CD4-positive, alpha-beta T cell treated with Interleukin-15 for 1 hour (primary cell): ENCODE results near the gene CCR3.
A peak's percentile ranks its signal among the peaks of the same experiment; 100 is the strongest.

ENCODE experiments used
- DNase-seq: peaks from one replicate; pipeline ENCODE4 v3.0.0-alpha.2; 2020

CCR3 gene

DNA sequence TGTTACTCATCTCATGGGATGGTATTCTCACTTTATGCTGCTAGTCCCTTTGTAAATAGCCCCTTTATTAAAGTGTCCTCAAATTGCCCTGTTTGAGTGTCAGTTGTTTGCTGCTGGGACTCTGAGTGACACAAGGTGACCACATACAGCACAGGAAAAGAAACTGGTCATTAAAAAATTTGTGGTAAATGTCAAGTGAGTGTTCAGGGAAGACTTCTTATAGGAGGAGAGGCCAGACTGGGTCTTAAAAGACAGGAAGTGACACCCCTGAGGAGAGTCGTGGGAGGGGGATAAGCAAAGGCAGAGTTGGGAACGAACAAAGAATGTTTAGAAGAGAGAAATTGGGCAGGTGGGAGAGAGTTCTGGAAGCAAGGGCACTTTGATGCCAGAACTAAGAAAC is 35.2 kb downstream of the CCR3 start:
- no peak for DNase-seq

DNA sequence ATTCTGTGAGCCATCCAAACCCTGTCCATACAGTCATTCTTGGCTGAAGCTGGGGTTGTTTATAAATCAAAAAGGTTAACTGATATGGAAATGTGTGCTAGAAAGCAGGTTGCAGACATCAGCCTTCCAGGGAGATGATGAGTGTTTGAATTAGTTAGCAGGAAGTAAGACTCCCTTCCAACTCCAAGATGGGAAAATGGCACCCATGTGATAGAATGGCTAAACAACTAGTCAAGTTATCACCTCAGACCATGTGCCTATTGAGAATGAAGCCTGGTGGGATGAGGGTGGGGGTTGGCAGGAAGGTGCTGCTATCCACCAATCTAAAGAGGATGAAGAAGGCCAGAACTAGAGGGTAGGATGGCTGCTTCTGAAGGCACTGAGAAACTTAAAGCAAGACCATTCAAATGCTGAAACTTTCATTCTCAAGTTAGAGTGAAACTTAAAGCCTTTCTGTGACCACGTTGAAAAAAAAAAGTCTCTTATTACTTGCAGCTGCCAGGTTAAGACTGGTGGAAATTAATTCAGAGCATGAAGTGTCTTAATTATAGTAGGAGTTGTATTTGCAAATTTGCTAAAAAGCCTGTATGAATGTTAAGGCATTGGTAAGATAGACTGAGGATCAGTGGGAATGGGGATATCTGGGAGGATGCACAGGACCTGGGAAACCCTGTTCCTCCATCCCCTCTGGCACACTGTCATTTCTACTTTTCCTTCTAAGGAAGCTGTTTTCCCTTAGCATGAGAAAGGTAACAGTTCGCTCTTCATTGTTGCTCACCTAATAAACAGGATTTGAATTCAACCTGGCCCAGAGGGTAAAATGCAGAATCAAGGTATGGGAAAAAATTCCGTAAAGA is 36.8 kb downstream of the CCR3 start:
- no peak for DNase-seq

DNA sequence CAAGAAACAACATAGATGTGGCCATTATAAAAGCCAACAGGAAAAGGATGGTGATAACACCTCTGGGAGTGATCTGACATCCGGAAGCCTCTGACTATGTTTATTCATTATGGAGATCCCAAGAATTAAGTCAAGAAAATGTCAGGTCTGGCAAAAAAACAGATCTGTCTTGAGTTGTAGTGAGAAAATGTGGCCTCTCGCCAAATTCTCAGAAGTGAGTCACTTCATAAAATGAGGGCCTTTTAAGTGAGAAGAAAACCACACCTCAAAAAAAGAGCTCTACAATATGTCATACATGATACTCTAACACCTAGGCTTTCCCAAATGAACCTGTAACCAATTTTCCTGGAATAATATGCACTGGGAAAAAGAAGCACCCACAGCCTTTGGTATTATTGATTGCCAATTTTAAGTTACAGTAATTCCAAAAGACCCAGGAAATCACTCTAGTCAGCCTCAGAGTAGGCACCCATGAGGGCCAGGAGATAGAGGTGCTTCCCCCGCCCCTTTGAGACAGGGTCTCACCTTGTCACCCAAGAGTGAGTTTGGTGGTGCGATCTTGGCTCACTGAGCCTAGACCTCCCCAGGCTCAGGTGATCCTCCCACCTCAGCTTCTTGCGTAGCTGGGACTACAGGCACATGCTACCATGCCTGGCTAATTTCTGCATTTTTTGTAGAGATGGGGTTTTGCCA is 38.0 kb downstream of the CCR3 start:
- peak; percentile 33 for DNase-seq

DNA sequence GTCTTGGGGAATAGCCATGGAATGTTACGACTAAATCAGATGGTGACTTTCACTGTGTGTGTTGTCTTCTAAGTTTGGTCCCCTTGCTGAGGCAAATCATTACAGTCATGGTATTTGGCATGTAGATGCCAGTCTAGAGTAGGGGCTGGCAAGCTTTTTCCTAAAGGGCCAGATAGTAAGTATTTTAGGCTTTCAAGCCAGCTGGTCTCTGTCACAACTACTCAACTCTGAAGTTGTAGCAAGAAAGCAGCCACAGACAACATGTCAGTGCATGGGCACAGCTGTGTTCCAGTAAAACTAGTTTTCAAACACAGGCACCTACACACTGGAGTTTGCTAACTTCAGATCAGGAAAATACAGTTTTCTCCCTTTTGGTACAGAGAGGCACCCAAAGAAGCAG is 39.3 kb downstream of the CCR3 start:
- DNase-seq, result no peak

DNA sequence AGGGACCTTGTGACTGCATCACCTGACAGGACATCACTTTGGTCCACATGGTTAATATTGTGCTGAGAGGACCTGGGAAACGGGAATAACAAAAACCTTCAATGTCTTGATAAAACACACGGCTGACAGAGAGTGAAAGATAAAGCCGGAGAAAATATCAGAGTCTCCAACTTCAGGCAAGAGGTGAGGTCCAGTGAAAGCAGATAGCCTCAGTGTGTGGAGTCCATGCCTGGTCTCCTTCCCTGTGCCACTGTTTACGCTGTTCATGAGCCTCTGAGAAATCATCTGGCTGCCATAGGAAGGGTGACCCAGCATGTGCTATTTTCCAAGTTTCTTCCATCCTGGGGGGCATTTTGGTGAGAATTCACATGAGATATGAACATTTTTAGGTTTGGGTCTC is 39.8 kb downstream of the CCR3 start:
- DNase-seq, result no peak

DNA sequence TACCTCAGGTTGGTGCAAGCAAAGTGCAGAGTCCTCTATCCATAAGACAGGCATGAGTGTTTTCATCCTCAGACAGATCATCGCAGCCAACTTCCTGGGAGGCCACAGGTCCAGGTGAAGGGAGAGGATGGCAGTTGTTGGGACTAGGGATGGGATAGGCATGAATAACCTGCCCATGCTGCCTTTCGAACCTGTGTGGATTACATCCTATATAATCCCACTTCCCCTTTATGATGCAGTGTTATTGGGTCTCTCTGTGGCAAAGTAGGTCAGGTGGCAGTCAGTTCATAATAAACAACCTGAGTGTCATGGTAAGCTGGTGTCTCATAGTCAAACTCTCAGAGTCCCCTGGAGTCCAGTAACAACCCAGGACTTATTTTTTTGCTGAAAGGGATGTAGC is 40.4 kb downstream of the CCR3 start:
- no peak for DNase-seq

DNA sequence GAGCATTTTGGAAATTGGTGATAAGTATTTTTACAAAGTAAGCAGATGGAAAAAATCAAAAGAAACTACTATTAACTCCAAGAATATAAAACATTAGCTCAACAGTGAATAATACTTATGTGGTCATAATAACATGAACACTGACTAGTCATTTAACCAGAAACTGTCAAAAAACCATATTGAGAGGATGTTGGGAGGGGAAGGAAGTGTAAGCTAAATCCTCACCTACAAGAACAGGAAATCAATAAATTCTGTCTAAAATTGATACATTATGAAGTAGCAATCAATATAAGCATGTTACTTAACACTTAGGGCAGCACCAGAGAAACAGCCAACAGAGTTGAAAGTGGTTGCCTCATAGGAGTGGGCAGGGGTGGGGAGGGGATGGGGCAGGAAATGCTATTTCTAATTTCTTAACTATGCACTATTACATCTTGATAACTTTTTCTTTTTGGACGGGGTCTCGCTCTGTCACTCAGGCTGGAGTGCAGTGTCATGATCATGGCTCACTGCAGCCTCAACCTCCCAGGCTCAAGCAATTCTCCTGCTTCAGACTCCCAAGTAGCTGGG is 41.7 kb downstream of the CCR3 start:
- no peak for DNase-seq

DNA sequence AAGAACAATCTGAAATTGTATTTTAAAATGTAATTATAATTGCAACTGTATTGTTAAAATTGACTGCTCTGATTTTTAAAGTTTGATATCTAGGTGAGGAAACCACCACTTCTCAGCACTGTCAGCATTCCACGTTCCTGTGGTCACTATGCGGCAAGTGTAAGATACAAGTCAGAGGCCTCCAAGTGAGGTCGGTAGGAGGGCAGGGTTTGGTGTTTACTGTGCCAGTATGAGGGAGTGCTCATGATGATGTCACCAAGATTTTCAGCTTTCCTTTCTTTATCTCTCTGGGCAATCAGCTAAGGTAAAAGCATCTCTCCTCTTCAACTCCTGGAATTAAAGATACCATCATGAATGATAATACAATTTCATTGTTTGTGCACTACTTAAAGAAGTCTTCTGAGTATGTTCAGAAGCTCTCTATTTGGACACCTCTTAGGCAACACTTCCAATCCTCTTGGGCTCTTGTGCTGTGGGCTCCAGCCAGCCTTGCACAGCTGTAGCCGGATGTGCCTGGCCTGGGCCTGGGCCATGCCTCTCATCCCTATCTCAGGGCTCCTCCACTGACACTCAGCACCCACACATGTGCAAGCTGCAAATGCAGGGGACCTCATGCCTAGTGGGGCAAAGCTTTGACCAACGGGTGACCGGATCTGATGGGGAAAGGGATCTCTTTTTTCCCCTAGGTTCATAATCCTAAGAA is 42.9 kb downstream of the CCR3 start:
- peak; percentile 61 for DNase-seq

DNA sequence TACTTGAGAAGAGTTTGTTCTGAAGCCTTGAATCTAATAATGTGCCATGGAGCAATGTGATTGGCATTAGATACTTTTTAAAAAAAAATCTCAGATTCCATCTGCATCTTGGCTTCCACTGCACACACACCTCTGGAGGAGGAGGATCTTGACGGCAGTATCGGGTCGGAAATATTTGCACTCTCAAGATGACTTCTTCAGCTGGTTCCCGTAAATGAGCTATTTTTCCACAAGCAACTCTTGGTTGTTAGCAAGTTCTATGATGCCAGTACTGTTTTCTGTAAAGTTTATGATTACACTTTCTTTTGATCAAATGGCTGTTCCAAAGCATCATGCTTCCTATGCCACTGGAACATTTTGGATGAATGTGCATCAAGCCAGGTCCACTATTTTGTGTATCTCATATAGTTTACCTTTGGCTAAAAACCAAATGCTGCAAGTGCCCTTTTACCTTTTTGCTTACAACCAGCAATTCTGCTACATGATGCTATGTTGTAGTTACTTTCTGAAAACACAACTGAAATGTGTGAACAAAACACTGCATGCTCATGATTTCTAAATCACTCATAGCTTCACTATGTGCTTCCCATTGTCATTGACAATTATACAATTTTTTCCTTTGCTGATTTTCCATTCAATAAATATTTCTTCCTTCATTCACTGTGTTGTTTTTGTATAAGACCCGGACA is 43.8 kb downstream of the CCR3 start:
- no peak for DNase-seq

DNA sequence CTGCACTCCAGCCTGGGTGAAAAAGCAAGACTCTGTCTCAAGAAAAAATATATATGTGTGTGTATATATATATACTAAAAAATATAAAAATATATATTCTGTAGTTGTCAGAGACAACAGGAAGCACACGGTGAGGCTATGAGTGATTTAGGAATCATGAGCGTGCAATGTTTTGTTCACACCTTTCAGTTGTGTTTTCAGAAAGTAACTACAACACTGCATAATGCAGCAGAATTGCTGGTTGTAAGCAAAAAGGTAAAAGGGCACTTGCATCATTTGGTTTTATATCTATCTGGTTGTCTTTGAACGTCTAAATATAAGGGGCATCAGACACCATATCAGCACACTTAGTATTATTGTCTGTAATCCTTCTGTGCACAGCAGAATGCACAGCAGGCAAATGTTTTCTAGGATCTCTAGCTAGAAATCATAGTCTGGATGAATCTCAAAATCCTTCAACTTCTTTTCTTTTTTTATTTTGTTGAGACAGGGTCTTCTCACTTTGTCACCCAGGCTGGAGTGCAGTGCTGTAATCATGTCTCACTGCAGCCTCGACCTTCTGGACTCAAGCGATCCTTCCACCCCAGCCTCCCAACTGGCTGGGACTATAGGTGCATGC is 44.8 kb downstream of the CCR3 start:
- DNase-seq, result no peak

DNA sequence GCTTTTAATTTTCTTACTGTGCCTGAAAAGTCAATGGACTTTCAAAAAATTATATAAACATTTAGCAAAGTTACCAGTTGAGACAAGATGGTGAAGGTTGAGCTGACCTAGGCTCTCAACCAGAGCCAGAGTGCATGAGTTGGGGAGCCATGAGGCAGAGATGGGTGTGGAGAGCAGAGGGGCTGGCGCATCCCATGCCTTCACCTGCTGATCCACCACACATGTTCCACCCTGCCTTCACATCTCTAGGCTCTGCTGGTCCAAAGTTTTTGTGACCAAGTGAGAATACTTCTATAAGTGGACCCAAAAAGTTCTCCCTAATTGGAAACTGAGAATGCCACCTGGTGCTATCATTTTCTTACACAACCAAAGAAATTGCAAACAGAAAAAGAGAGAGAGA is 47.3 kb downstream of the CCR3 start:
- no peak for DNase-seq

DNA sequence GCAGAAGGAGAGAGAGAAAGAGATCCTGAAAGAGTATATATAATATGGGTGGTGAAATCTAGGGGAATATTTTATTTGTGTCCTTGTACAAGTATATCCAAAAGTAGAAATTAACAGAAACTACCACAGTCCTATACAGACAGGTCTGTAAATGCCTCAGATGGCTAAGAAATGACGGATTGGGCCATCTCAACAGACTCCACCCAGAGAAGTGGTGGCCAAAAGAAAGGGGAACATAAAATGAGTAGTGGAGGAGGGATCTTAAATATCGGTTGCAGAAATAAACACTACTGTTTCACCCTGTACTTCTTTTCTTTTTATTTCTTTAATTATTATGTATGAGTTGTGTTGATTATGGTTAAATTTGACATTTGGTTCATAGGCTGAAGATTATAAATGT is 47.7 kb downstream of the CCR3 start:
- no peak for DNase-seq

DNA sequence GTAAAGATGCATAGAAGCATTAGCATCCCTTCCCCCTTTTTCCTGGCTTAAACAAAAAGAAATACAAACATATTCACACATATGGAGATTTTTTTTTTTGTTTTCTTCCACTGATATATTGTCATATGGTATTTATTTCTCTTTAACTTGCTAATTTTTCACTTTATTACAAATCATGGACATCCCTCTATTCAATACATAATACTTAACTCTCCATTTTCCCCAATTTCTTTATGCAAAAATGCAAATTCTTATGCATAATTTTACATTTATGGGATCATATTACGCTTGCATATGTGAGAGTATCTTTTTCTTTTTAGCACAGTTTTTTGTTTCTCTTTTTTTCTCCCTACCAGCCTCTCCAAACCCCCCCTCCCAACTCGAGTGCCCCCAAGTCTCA is 48.8 kb downstream of the CCR3 start:
- DNase-seq, result no peak

DNA sequence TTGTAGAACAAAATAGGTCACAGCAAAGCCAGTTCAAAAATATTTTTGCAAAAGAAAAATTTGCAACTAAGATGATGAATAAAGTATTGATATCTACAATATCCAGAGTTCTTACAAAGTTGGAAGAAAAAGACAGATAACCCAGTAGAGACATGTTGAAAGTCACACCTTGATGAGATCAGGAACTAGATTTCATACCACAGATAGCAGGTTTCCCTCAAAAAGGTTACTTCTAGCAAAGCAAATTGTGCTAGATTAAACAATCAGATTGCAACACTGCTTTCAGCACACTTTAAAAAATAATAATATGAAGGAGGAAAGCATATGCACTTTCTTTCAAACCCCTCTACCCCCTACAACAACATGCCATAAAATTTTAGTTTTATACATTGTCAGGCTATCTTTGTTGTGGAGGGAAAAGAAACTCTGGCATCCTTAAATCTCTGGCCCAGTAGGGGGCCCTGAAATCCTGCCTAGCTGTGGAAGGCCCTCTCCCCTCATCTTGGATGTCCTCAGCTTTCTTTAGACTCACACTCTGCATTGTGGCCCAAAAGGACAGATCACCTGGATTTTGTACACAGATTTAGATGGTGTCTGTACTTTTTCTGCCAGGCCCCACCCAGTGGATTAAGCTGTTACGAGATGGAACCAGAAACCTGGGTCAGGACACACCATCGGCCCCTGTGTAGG is 50.9 kb downstream of the CCR3 start:
- DNase-seq, result no peak

DNA sequence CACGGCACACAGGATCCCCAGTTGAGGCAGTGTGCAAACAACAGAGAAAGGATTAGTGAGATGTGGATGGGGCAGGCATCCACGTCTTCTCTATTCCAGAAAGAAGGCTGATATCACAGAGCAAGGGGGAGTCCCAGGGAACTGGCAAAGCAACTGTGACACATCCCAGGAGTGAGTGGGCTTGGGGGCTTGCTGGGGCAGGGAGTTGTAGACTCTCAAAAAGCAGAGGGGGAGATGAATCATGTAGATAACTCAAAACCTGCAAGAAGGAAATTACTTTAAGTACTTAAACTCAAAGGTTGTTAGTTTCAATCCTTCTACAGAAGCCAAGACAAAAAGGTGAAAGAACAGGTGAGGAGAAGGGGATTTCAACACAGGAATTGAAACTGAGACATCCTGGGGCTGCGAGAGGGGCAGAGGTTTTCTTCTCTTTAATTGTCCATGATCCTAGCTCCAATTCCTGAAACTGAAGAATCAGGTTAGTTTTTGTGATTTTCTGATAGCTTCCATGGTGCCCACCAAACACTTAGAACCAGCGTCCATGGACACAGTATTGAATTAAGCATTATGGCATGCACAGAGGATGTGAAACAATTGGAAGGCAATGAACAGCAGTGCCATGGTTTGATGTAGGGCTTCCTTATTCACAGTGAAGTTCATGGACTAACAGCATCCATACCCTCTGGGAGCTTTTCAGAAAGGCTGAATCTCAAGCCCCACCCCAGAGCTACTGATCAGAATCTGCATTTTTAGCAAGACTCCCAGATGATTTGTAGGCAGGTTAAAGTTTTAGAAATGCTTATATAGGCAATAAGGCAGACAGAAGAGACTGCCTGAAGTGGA is 52.0 kb downstream of the CCR3 start:
- DNase-seq, result no peak

DNA sequence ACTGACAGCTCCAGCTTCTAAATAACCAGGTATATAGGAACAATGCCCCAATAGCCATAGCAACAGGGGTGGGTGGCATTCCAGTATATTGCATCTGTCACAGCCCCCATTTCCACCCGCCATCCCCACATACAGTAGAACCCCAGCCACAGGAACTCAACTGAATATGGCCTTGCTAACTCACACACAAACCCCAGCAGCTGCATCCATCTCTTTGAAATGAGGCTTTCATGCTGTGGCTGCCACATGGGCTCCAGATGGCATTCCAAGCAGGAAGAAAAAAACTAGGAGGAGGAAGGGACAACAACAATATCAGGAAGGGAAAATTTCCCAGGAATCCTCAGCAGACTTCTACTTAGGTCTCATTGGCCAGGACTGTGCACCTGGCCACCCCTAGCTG is 54.6 kb downstream of the CCR3 start:
- DNase-seq, result no peak

DNA sequence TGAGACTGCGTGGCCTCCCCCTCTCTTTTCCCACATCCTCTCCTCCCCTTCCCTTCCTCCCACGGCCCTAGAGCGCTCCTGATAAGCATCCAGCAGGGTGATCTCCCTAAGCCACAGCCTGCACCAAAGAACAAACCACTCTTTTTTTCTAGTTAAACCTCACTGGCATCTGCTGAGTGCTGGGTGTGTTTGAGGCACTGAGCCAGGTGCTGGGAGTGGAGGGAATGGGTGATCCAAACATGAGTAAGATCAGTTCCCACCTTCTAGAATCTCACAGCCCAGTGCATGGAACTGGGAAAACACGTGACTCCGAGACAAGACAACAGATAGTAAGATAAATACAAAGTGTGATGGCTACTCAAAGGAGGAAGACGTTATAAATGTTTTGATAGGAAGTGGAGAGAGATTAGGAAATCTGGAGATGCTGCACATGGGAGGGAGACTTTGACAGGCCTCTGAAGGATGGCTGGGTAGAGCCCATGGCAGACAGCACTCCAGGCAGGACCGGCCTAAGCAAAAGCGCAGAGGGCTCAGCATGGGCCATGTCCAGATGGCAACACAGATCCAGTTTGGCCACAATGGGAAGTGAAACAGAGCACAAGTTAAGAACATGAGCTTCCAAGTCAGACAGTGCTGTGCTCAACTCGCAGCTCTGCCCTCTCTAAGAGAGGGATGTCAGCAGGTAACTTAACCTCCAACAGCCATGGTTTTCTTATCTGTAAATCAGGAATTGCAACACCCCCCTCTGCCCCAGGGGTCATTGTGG is 55.6 kb downstream of the CCR3 start:
- DNase-seq, result no peak

DNA sequence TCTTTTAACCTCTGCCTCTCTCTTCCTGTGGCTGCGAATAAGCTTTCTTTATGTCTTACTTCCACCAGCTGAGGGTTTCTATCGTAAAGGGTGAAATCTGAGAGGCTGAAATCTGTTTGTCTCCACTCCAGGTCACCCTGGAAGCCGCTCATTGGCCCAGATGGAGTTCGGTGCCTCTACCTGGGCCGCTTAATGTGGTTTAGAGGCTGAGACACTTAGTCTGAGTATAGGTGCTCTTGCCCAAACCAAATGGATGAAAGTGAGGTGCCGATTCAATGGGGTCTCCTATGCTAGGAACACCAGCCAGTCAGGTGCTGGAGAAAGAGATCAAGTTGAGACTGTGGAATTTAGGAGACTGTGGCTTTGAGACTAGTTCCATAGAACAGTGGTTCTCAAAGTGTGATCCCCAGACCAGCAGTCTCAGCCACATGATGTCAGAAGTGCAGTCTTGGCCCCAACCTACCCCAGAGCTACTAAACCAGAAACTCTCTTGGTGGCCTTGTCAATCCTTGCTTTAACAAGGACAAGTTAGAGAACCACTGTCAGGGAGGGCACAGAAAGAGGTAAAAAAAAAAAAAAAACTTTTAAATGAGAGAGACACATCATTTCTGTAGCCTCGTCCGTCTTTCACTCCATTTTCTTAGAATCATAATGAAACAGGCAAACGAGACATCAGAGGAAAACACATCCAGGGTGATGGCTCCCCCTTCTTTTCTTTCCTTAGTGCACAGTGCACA is 56.8 kb downstream of the CCR3 start:
- DNase-seq, result no peak
